GM21786 (cell line): ENCODE data around the gene SSH2.

Experiments used
- ATAC-seq: cut with Tn5 transposase; IDR thresholded peaks from one replicate; pipeline ENCODE4 v1.9.1; 2021; ENCODE audit not compliant: unreplicated experiment

The SSH2 gene

GRCh38 chr17:29592850-29593551, 337.0 kb downstream of the SSH2 start, which contains the start of gene ANKRD13B:
TSS of gene ANKRD13B (plus strand) at chr17:29593132. CDS start at chr17:29593622, 490 bp downstream.
- ATAC-seq: no peak

- no peak for ATAC-seq
Measured at GRCh38 chr17:29591737-29592608, 338.1 kb downstream of the SSH2 start.

- ATAC-seq: no peak
Measured at GRCh38 chr17:29591146-29591736, 338.8 kb downstream of the SSH2 start.

- no peak for ATAC-seq
Measured at GRCh38 chr17:29590411-29591145, 339.4 kb downstream of the SSH2 start.

GRCh38 chr17:29589524-29590410, 340.3 kb downstream of the SSH2 start, which contains the start of gene GIT1:
TSS of gene GIT1 (minus strand) at chr17:29589648. CDS start at chr17:29589378, 270 bp downstream.
- no peak for ATAC-seq

- no peak for ATAC-seq
Measured at GRCh38 chr17:29588562-29589411, 341.2 kb downstream of the SSH2 start.

GRCh38 chr17:29588017-29588561, 341.9 kb downstream of the SSH2 start:
- no peak for ATAC-seq

- no peak for ATAC-seq
Measured at GRCh38 chr17:29587591-29587990, 342.4 kb downstream of the SSH2 start.

- no peak for ATAC-seq
Measured at GRCh38 chr17:29586676-29587469, 343.2 kb downstream of the SSH2 start.

GRCh38 chr17:29585080-29585751, 344.8 kb downstream of the SSH2 start:
- no peak for ATAC-seq

- ATAC-seq: no peak
Measured at GRCh38 chr17:29584452-29585079, 345.5 kb downstream of the SSH2 start.

GRCh38 chr17:29583324-29584248, 346.4 kb downstream of the SSH2 start:
- ATAC-seq: no peak

GRCh38 chr17:29582772-29583171, 347.3 kb downstream of the SSH2 start:
- ATAC-seq: no peak

- no peak for ATAC-seq
Measured at GRCh38 chr17:29582254-29582765, 347.7 kb downstream of the SSH2 start.

GRCh38 chr17:29581583-29582253, 348.3 kb downstream of the SSH2 start:
- no peak for ATAC-seq
